GM12872 (cell line): ENCODE data around the gene KCTD3.

Experiments used
- CTCF ChIP-seq: IDR thresholded peaks from 3 replicates; pipeline ENCODE4 v1.5.1; 2011; ENCODE audit warnings: low read depth, mild to moderate bottlenecking, low read length, moderate library complexity; ENCODE audit not compliant: insufficient read depth

The KCTD3 gene

GRCh38 chr1:215589650-215590435, 22.7 kb downstream of the KCTD3 start:
- TF ChIP-seq CTCF: no peak

GRCh38 chr1:215590779-215591491, 23.8 kb downstream of the KCTD3 start:
- TF ChIP-seq CTCF: no peak

- TF ChIP-seq CTCF: no peak
Observed at GRCh38 chr1:215594640-215595039, 27.5 kb downstream of the KCTD3 start.

GRCh38 chr1:215595231-215595630, 28.1 kb downstream of the KCTD3 start:
- TF ChIP-seq CTCF: no peak

- no peak for TF ChIP-seq CTCF
Observed at GRCh38 chr1:215597961-215598360, 30.9 kb downstream of the KCTD3 start.

GRCh38 chr1:215599418-215600074, 32.4 kb downstream of the KCTD3 start:
- TF ChIP-seq CTCF: no peak

GRCh38 chr1:215600258-215600792, 33.2 kb downstream of the KCTD3 start:
- TF ChIP-seq CTCF: no peak
